Inflammatory macrophage treated with lipopolysaccharide for 4 hours (primary cell): ENCODE results near the gene ASIC3.
"Not testable (repeated sequence)": the region's sequence is repeated elsewhere in the genome, so short reads cannot be mapped to it uniquely, and the experiment has no call there.

ENCODE experiments used
- DNase-seq: peaks from one replicate; pipeline ENCODE4 v3.0.0-alpha.2; 2020

The ASIC3 gene

GRCh38 chr7:151034312-151035025, 13.9 kb upstream of the ASIC3 start:
- no peak for DNase-seq

GRCh38 chr7:151035026-151035717, 13.2 kb upstream of the ASIC3 start:
- DNase-seq: peak; percentile 84

GRCh38 chr7:151035902-151036301, 12.4 kb upstream of the ASIC3 start:
- DNase-seq: no peak

- DNase-seq: peak; percentile 95
Observed at GRCh38 chr7:151038951-151039849, 9.1 kb upstream of the ASIC3 start.

GRCh38 chr7:151039850-151040548, 8.3 kb upstream of the ASIC3 start:
- DNase-seq: peak; percentile 75

- no peak for DNase-seq
Observed at GRCh38 chr7:151040616-151041375, 7.5 kb upstream of the ASIC3 start.

GRCh38 chr7:151043449-151043848, 4.9 kb upstream of the ASIC3 start:
- not testable (repeated sequence) for DNase-seq

- no peak for DNase-seq
Observed at GRCh38 chr7:151043959-151044358, 4.4 kb upstream of the ASIC3 start.

- DNase-seq: no peak
Observed at GRCh38 chr7:151045262-151045661, 3.1 kb upstream of the ASIC3 start.

GRCh38 chr7:151045967-151046366, 2.4 kb upstream of the ASIC3 start:
- no peak for DNase-seq

GRCh38 chr7:151046603-151047573, 1.4 kb upstream of the ASIC3 start:
- DNase-seq: no peak

- no peak for DNase-seq
Observed at GRCh38 chr7:151048911-151049463, 656 bp downstream of the ASIC3 start.

- peak; percentile 29 for DNase-seq
Observed at GRCh38 chr7:151051108-151051507, 2.8 kb downstream of the ASIC3 start.

GRCh38 chr7:151053096-151053495, 4.8 kb downstream of the ASIC3 start:
- peak; percentile 40 for DNase-seq

GRCh38 chr7:151053751-151054150, 5.4 kb downstream of the ASIC3 start:
- DNase-seq: no peak

GRCh38 chr7:151056283-151056665, 7.9 kb downstream of the ASIC3 start:
- DNase-seq: no peak

GRCh38 chr7:151056666-151057505, 8.6 kb downstream of the ASIC3 start:
- no peak for DNase-seq

- DNase-seq: no peak
Observed at GRCh38 chr7:151057506-151057988, 9.2 kb downstream of the ASIC3 start, which contains the start of gene CDK5. CDK5 (minus strand) TSS chr7:151057897; CDS start chr7:151057848, 49 bp downstream.
